Neural cell (in vitro differentiated cells): ENCODE results near the gene CAPN10. TPM values are rescaled to one million over a fixed set of nuclear protein-coding genes. Genes with fewer than 3 reads are reported as not detected.
"Not testable (repeated sequence)": the region's sequence is repeated elsewhere in the genome, so short reads cannot be mapped to it uniquely, and the experiment has no call there.

ENCODE experiments used
- H2AFZ ChIP-seq: fragments of 200-600, 300-800 bp; sonication (generic), shearing (Covaris generic); 2 replicates; pipeline ENCODE4 v1.6.0; 2014; ENCODE audit warnings: low read depth, mild to moderate bottlenecking, antibody characterized with exemption, low read length, moderate library complexity
- H3F3A ChIP-seq: fragments of 200-600 bp; shearing (Covaris generic); 2 replicates; pipeline ENCODE4 v1.6.1; 2016; ENCODE audit warnings: mild to moderate bottlenecking, moderate library complexity, mixed read lengths, antibody characterized with exemption, low read length; ENCODE audit not compliant: insufficient read depth, poor library complexity, severe bottlenecking
- H3K27ac ChIP-seq: fragments of 200-600, 300-800 bp; sonication (generic), shearing (Covaris generic); 2 replicates; pipeline ENCODE4 v1.5.1; 2014; ENCODE audit warnings: mild to moderate bottlenecking, low read length, moderate library complexity
- H3K27me3 ChIP-seq: fragments of 300-800, 200-600 bp; sonication (generic), shearing (Covaris generic); 2 replicates; pipeline ENCODE4 v1.6.0; 2014; ENCODE audit warnings: mild to moderate bottlenecking, low read depth, low read length, moderate library complexity; ENCODE audit not compliant: insufficient read depth
- H3K36me3 ChIP-seq: fragments of 300-800, 200-600 bp; sonication (generic), shearing (Covaris generic); 2 replicates; pipeline ENCODE4 v1.5.1; 2014; ENCODE audit warnings: mild to moderate bottlenecking, antibody characterized with exemption, low read length, moderate library complexity; ENCODE audit not compliant: insufficient read depth
- H3K4me2 ChIP-seq: fragments of 300-800, 200-600 bp; sonication (generic), shearing (Covaris generic); 2 replicates; pipeline ENCODE4 v1.6.0; 2014; ENCODE audit warnings: mild to moderate bottlenecking, low read length
- H3K4me3 ChIP-seq: fragments of 300-800, 200-600 bp; sonication (generic), shearing (Covaris generic); 2 replicates; pipeline ENCODE4 v1.5.1; 2014; ENCODE audit warnings: mild to moderate bottlenecking, low read length, moderate library complexity
- H3K79me2 ChIP-seq: fragments of 200-600 bp; shearing (Covaris generic); replicated peaks from 2 replicates; pipeline ENCODE4 v1.6.0; 2014; ENCODE audit warnings: mild to moderate bottlenecking, low read length, moderate library complexity; ENCODE audit not compliant: insufficient read depth
- H3K9ac ChIP-seq: fragments of 300-800, 200-600 bp; sonication (generic), shearing (Covaris generic); 2 replicates; pipeline ENCODE4 v1.6.1; 2016; ENCODE audit warnings: mild to moderate bottlenecking, low read length, mixed read lengths
- H3K9me2 ChIP-seq: fragments of 200-600 bp; shearing (Covaris generic); 2 replicates; pipeline ENCODE4 v1.6.1; 2016; ENCODE audit warnings: mild to moderate bottlenecking, low read length, mixed read lengths; ENCODE audit not compliant: insufficient read depth
- H3K9me3 ChIP-seq: fragments of 200-600, 300-800 bp; sonication (generic), shearing (Covaris generic); 2 replicates; pipeline ENCODE4 v1.6.1; 2016; ENCODE audit warnings: mild to moderate bottlenecking, mixed run types, low read length, moderate library complexity, mixed read lengths
- H4K20me1 ChIP-seq: fragments of 200-600 bp; shearing (Covaris generic); 2 replicates; pipeline ENCODE4 v1.6.1; 2016; ENCODE audit warnings: mild to moderate bottlenecking, mixed run types; ENCODE audit not compliant: insufficient read depth
- EP300 ChIP-seq: fragments of 450-650 bp; conservative IDR thresholded peaks from 2 replicates; pipeline ENCODE4 v1.6.1; 2014; ENCODE audit warnings: antibody characterized with exemption, mild to moderate bottlenecking, moderate library complexity; ENCODE audit not compliant: poor library complexity, severe bottlenecking
- EZH2 ChIP-seq: fragments of 200-600, 300-800 bp; shearing (Covaris generic), sonication (generic); IDR thresholded peaks from 2 replicates; pipeline ENCODE4 v1.6.1; 2014; ENCODE audit warnings: antibody characterized with exemption, low read length, borderline replicate concordance, mild to moderate bottlenecking; ENCODE audit not compliant: insufficient read depth, poor library complexity, severe bottlenecking
- MXI1 ChIP-seq: fragments of 450-650 bp; conservative IDR thresholded peaks from 2 replicates; pipeline ENCODE4 v1.6.1; 2014; ENCODE audit warnings: antibody characterized with exemption, mild to moderate bottlenecking; ENCODE audit not compliant: poor library complexity, severe bottlenecking
- POLR2AphosphoS5 ChIP-seq: IDR thresholded peaks from 2 replicates; pipeline ENCODE4 v1.6.1; 2012
- RAD21 ChIP-seq: fragments of 450-650 bp; conservative IDR thresholded peaks from 2 replicates; pipeline ENCODE4 v1.6.1; 2014; ENCODE audit warnings: antibody characterized with exemption, mild to moderate bottlenecking, moderate library complexity
- SMC3 ChIP-seq: fragments of 450-650 bp; conservative IDR thresholded peaks from 2 replicates; pipeline ENCODE4 v1.6.1; 2014; ENCODE audit warnings: antibody characterized with exemption, mild to moderate bottlenecking, moderate library complexity; ENCODE audit not compliant: poor library complexity
- TAF1 ChIP-seq: IDR thresholded peaks from 2 replicates; pipeline ENCODE4 v1.6.1; 2012; ENCODE audit warnings: low read depth
- polyA plus RNA-seq: library from polyadenylated mRNA; depleted of rRNA; stranded (reverse); fragments of >200 nt; gene quantifications from 2 replicates; pipeline ENCODE4 v1.2.3, GENCODE V29; 2014
- TF ChIP-seq, protein P1 (sequence below): fragments of 450-650 bp; IDR thresholded peaks from 2 replicates; pipeline ENCODE4 v1.5.1; 2014; ENCODE audit warnings: antibody characterized with exemption, mild to moderate bottlenecking, moderate library complexity; ENCODE audit not compliant: poor library complexity, severe bottlenecking
- TF ChIP-seq, protein P2 (sequence below): IDR thresholded peaks from 2 replicates; pipeline ENCODE4 v1.6.1; 2012; ENCODE audit warnings: borderline replicate concordance

The CAPN10 gene
- polyA plus RNA-seq, 1 donor from 2014 or later = 120 TPM

- no peaks in the 10 kb centered on the region for H3K27me3 ChIP-seq
- H3K36me3 ChIP-seq = no peaks in the 10 kb centered on the region
- peak overlapping the region; percentile 57 for H3K4me2 ChIP-seq
- H3K9ac ChIP-seq = peak overlapping the region; percentile 91
- H3K9me3 ChIP-seq = no peaks in the 10 kb centered on the region
- no peak for TF ChIP-seq TAF1
- TF ChIP-seq EZH2 = no peak
- TF ChIP-seq EP300 = peak; percentile 80
- TF ChIP-seq RAD21 = no peak
- TF ChIP-seq, protein P1, sequence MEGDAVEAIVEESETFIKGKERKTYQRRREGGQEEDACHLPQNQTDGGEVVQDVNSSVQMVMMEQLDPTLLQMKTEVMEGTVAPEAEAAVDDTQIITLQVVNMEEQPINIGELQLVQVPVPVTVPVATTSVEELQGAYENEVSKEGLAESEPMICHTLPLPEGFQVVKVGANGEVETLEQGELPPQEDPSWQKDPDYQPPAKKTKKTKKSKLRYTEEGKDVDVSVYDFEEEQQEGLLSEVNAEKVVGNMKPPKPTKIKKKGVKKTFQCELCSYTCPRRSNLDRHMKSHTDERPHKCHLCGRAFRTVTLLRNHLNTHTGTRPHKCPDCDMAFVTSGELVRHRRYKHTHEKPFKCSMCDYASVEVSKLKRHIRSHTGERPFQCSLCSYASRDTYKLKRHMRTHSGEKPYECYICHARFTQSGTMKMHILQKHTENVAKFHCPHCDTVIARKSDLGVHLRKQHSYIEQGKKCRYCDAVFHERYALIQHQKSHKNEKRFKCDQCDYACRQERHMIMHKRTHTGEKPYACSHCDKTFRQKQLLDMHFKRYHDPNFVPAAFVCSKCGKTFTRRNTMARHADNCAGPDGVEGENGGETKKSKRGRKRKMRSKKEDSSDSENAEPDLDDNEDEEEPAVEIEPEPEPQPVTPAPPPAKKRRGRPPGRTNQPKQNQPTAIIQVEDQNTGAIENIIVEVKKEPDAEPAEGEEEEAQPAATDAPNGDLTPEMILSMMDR = peak; percentile 35
- peak; percentile 30 for TF ChIP-seq SMC3
- TF ChIP-seq MXI1 = peak; percentile 100
- TF ChIP-seq, protein P2, sequence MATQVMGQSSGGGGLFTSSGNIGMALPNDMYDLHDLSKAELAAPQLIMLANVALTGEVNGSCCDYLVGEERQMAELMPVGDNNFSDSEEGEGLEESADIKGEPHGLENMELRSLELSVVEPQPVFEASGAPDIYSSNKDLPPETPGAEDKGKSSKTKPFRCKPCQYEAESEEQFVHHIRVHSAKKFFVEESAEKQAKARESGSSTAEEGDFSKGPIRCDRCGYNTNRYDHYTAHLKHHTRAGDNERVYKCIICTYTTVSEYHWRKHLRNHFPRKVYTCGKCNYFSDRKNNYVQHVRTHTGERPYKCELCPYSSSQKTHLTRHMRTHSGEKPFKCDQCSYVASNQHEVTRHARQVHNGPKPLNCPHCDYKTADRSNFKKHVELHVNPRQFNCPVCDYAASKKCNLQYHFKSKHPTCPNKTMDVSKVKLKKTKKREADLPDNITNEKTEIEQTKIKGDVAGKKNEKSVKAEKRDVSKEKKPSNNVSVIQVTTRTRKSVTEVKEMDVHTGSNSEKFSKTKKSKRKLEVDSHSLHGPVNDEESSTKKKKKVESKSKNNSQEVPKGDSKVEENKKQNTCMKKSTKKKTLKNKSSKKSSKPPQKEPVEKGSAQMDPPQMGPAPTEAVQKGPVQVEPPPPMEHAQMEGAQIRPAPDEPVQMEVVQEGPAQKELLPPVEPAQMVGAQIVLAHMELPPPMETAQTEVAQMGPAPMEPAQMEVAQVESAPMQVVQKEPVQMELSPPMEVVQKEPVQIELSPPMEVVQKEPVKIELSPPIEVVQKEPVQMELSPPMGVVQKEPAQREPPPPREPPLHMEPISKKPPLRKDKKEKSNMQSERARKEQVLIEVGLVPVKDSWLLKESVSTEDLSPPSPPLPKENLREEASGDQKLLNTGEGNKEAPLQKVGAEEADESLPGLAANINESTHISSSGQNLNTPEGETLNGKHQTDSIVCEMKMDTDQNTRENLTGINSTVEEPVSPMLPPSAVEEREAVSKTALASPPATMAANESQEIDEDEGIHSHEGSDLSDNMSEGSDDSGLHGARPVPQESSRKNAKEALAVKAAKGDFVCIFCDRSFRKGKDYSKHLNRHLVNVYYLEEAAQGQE = peak; percentile 12
- TF ChIP-seq POLR2AphosphoS5 = peak; percentile 70
- H3K9me2 ChIP-seq = no peaks in the 10 kb centered on the region
- peak overlapping the region; percentile 40 for H2AFZ ChIP-seq
- H3K4me3 ChIP-seq = peak overlapping the region; percentile 91
- no peaks in the 10 kb centered on the region for H4K20me1 ChIP-seq
- no peaks in the 10 kb centered on the region for H3K79me2 ChIP-seq
- peak overlapping the region; percentile 92 for H3K27ac ChIP-seq
- H3F3A ChIP-seq = no peaks in the 10 kb centered on the region
These were observed 25.8 kb upstream of the CAPN10 start for GRCh38 chr2:240560480-240561324.

- Histone ChIP-seq H3K9ac (peak overlapping the region; percentile 91), H3K36me3 (no peaks in the 10 kb centered on the region), H2AFZ (no peak overlapping the region), H3K4me3 (peak overlapping the region; percentile 91), H3K79me2 (no peaks in the 10 kb centered on the region), H3K9me3 (no peaks in the 10 kb centered on the region), H3K4me2 (peak overlapping the region; percentile 57), H4K20me1 (no peaks in the 10 kb centered on the region), H3K9me2 (no peaks in the 10 kb centered on the region), H3K27me3 (no peaks in the 10 kb centered on the region), H3K27ac (peak overlapping the region; percentile 92), H3F3A (no peaks in the 10 kb centered on the region)
- TF ChIP-seq POLR2AphosphoS5 (no peak), TAF1 (peak; percentile 29)
- TF ChIP-seq, protein P2 = peak; percentile 48
These were observed 25.1 kb upstream of the CAPN10 start for GRCh38 chr2:240561325-240561971.

GRCh38 chr2:240563231-240563630 is 23.3 kb upstream of the CAPN10 start:
- not testable (repeated sequence) for H3K9me3 ChIP-seq, H3F3A ChIP-seq, H3K36me3 ChIP-seq, H2AFZ ChIP-seq, H3K4me2 ChIP-seq, H3K4me3 ChIP-seq, H4K20me1 ChIP-seq, H3K9me2 ChIP-seq, H3K9ac ChIP-seq, H3K79me2 ChIP-seq, H3K27me3 ChIP-seq, H3K27ac ChIP-seq
